Endothelial cell of umbilical vein (primary cell): Measurements from ENCODE around the gene FERMT2.

Experiments
- CTCF ChIP-seq, 2 donors: IDR thresholded peaks; 1 replicate in 1 of 2; 2 replicates in 1 of 2; pipeline ENCODE4 v1.5.1; 2011; ENCODE audit warnings: low read length in 2 of 2, mild to moderate bottlenecking in 2 of 2, moderate library complexity in 2 of 2, control low read depth in 1 of 2, inconsistent platforms in 1 of 2, low read depth in 1 of 2; ENCODE audit not compliant: insufficient read depth in 1 of 2; ENCODE audit errors: extremely low read depth in 1 of 2
- GATA2 ChIP-seq: IDR thresholded peaks from 2 replicates; pipeline ENCODE4 v1.7.0; 2011; ENCODE audit warnings: low read depth, mild to moderate bottlenecking, moderate library complexity, mixed read lengths, low read length; ENCODE audit not compliant: insufficient read length, insufficient read depth

- no peak for TF ChIP-seq CTCF (IDR thresholded peaks at IDR 0.05; ENCODE audit: extremely low read depth in 1 of 2, insufficient read depth in 1 of 2, low read depth in 1 of 2, low read length in 2 of 2)
- no peak for TF ChIP-seq GATA2
Observed at GRCh38 chr14:52995998-52996397, 45.1 kb upstream of the FERMT2 start.
